Karpas-422 (cell line): ENCODE results near the gene DLEC1. TPM values are rescaled to one million over a fixed set of nuclear protein-coding genes. Genes with fewer than 3 reads are reported as not detected.

Experiments
- DNase-seq: peaks from one replicate; pipeline ENCODE4 v3.0.0-alpha.2; 2015
- H2AFZ ChIP-seq: fragments of 200-600 bp; sonication (generic); 2 replicates; pipeline ENCODE4 v1.6.1; 2014; ENCODE audit warnings: antibody characterized with exemption, low read length, mixed read lengths
- H3K27ac ChIP-seq: fragments of 200-600 bp; sonication (generic); 2 replicates; pipeline ENCODE4 v1.5.1; 2014; ENCODE audit warnings: mild to moderate bottlenecking, low read length, moderate library complexity
- H3K27me3 ChIP-seq: fragments of 200-600 bp; sonication (generic); 2 replicates; pipeline ENCODE4 v1.6.1; 2014; ENCODE audit warnings: low read length, mixed read lengths
- H3K36me3 ChIP-seq: fragments of 200-600 bp; sonication (generic); 2 replicates; pipeline ENCODE4 v1.6.1; 2014; ENCODE audit warnings: low read length, mixed read lengths; ENCODE audit not compliant: insufficient read depth
- H3K4me1 ChIP-seq: fragments of 200-600 bp; sonication (generic); 2 replicates; pipeline ENCODE4 v1.6.1; 2014; ENCODE audit warnings: mild to moderate bottlenecking, low read length, mixed read lengths
- H3K4me2 ChIP-seq: fragments of 200-600 bp; sonication (generic); 2 replicates; pipeline ENCODE4 v1.6.1; 2014; ENCODE audit warnings: low read length, low read depth, mild to moderate bottlenecking; ENCODE audit not compliant: poor library complexity, severe bottlenecking
- H3K4me3 ChIP-seq: fragments of 200-600 bp; sonication (generic); 2 replicates; pipeline ENCODE4 v1.5.1; 2014; ENCODE audit warnings: mild to moderate bottlenecking, antibody characterized with exemption, low read length, mixed read lengths
- H3K79me2 ChIP-seq: fragments of 200-600 bp; sonication (generic); 2 replicates; pipeline ENCODE4 v1.6.1; 2014; ENCODE audit warnings: mild to moderate bottlenecking, low read length, mixed read lengths
- H3K9ac ChIP-seq: fragments of 200-600 bp; sonication (generic); 2 replicates; pipeline ENCODE4 v1.6.0; 2014; ENCODE audit warnings: low read length
- H3K9me2 ChIP-seq: fragments of 200-600 bp; sonication (generic), shearing (Covaris generic); replicated peaks from 2 replicates; pipeline ENCODE4 v1.6.0; 2014; ENCODE audit warnings: mild to moderate bottlenecking, low read length, moderate library complexity; ENCODE audit not compliant: insufficient read depth
- H3K9me3 ChIP-seq: fragments of 300-700, 200-600 bp; sonication (generic); 2 replicates; pipeline ENCODE4 v1.6.1; 2014; ENCODE audit warnings: low read length, mixed read lengths
- H4K20me1 ChIP-seq: fragments of 200-600 bp; sonication (generic); 2 replicates; pipeline ENCODE4 v1.6.1; 2014; ENCODE audit warnings: mild to moderate bottlenecking, antibody characterized with exemption, low read length, low read depth; ENCODE audit not compliant: insufficient read depth
- total RNA-seq: library from RNA; depleted of rRNA; stranded (reverse); fragments of >200 nt; shearing (Covaris generic); gene quantifications from 2 replicates; pipeline ENCODE4 v1.2.3, GENCODE V29; 2014; ENCODE audit warnings: low replicate concordance

Gene DLEC1
- total RNA-seq, 1 experiment from 2014 or later, result not detected

DNA sequence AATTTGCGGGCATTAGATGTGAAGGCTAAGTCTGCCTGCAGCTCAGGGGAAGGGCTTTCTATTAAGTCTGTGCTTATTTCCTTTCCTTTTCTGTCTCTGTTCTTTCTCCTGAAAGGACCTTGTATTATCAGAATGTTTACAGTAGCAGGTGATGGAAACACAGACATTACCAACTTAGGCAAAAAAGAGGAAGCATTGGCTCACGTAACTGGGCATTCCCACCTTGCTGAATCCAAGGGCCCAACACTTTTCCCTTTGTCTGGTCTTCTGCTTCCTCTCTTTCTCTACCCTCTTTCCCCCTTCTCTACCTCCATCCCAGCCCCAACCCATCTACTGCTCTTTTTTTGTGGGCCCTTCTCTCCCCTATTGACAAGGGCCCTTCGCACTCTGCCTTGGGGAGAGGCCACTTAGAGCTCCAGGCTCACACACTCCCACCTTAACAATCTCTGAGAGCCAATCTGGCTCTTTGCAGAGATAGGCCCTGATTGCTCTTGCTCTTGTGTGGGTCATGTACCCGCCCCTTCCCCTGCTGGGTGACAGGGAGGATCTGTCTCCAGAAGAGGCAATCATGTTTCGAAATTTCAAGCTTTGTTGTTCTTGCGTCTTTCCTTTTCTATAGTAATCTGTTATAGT, 62.9 kb downstream of the DLEC1 start:
- Histone ChIP-seq H4K20me1 (no peaks in the 10 kb centered on the region), H3K36me3 (no peaks in the 10 kb centered on the region), H3K9me3 (0 out of 2 replicates have a peak, but pooled peaks cover 2% of the 10 kb centered on the region), H3K27ac (no peak overlapping the region), H2AFZ (no peak overlapping the region), H3K9me2 (no peaks in the 10 kb centered on the region), H3K4me1 (peaks cover 7% of the 10 kb centered on the region), H3K9ac (no peak overlapping the region), H3K4me2 (no peak overlapping the region), H3K79me2 (no peaks in the 10 kb centered on the region), H3K27me3 (no peaks in the 10 kb centered on the region), H3K4me3 (no peak overlapping the region)
- no peak for DNase-seq

DNA sequence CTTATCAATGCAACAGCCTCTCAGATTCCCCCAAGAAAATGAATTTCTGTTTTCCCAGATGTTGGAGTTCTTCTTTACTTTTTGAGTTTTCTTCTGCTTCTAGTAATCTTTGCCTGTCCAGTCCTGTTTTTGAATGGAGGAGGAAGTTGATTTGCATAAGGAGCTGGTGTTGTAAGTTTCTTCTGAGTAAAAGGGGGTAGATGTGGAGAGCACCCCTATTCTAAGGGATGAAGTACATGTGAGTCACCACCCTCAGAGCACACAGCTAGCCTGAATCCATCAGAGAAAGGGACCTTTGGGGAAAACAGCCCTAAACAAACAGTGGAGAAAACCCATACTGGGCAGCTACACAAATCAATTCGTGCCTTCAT, 63.4 kb downstream of the DLEC1 start:
- no peak overlapping the region for H3K9ac ChIP-seq
- no peak overlapping the region for H3K4me3 ChIP-seq
- H3K27me3 ChIP-seq, result no peaks in the 10 kb centered on the region
- no peaks in the 10 kb centered on the region for H3K9me2 ChIP-seq
- H3K27ac ChIP-seq, result no peak overlapping the region
- H3K36me3 ChIP-seq, result no peaks in the 10 kb centered on the region
- no peak for DNase-seq
- no peaks in the 10 kb centered on the region for H4K20me1 ChIP-seq
- H2AFZ ChIP-seq, result no peak overlapping the region
- no peak overlapping the region for H3K4me2 ChIP-seq
- 0 out of 2 replicates have a peak, but pooled peaks cover 2% of the 10 kb centered on the region for H3K9me3 ChIP-seq
- peaks cover 7% of the 10 kb centered on the region for H3K4me1 ChIP-seq
- no peaks in the 10 kb centered on the region for H3K79me2 ChIP-seq

DNA sequence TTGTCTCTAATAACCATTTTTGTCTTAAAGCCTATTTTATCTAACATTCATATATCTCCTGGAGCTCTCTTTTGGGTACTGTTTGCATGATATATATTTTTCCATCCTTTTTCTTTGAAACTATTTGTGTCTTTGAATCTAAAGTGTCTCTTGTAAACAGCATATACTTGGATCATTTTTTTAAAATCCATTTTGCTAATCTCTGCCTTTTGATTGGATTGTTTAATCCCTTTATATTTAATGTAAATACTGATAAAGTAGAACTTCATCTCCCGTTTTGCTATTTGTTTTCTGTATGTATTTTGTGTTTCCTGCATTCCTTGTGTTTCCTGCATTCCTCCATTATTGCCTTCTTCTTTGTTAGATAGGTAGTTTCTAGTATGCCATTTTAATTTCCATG, 66.5 kb downstream of the DLEC1 start:
- no peak overlapping the region for H2AFZ ChIP-seq
- no peaks in the 10 kb centered on the region for H4K20me1 ChIP-seq
- no peak overlapping the region for H3K9ac ChIP-seq
- no peaks in the 10 kb centered on the region for H3K79me2 ChIP-seq
- no peak overlapping the region for H3K27ac ChIP-seq
- H3K36me3 ChIP-seq, result no peaks in the 10 kb centered on the region
- H3K4me2 ChIP-seq, result no peak overlapping the region
- DNase-seq, result no peak
- no peaks in the 10 kb centered on the region for H3K9me2 ChIP-seq
- no peak overlapping the region for H3K4me3 ChIP-seq
- H3K27me3 ChIP-seq, result no peaks in the 10 kb centered on the region
- 0 out of 2 replicates have a peak, but pooled peaks cover 2% of the 10 kb centered on the region for H3K9me3 ChIP-seq
- H3K4me1 ChIP-seq, result peaks cover 7% of the 10 kb centered on the region

DNA sequence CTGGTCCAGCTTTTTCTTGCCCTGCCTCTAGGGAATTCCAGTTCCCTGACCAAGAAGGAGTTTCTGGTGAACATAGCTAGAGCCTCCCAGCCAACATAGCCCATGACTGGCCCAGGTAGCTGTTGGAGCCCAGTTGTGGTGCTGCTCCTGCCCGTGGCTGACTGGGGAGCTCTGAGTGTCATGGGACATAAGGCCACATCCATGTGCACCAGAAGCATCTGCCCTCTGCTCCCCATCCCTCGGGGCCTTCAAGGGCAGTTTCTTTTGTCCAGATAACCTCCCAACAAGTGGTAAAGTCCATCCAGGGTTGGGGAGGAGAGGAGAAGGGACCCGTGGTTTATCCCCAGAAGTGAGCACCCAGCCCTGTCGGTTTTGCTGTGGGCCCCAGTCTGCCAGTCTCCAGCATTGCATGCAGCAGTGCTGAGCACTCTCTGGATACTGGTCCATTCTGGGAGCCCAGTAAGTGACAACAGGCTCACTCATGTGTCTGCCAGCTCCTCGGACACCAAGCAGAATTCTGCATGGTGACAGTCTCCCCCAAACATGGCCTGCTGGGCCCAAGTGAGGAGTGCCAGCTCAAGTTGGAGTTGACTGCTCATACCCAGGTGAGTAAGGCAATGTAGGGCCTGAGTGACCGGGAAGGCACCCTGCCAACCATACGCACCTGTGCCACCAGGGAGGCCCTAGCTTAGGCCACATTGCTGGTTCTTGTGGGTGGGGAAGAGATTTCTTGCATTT, 69.1 kb downstream of the DLEC1 start:
- no peaks in the 10 kb centered on the region for H4K20me1 ChIP-seq
- no peak for DNase-seq
- no peaks in the 10 kb centered on the region for H3K79me2 ChIP-seq
- H2AFZ ChIP-seq, result no peak overlapping the region
- no peaks in the 10 kb centered on the region for H3K9me2 ChIP-seq
- H3K27me3 ChIP-seq, result no peaks in the 10 kb centered on the region
- H3K9me3 ChIP-seq, result 0 out of 2 replicates have a peak, but pooled peaks cover 2% of the 10 kb centered on the region
- H3K4me3 ChIP-seq, result no peak overlapping the region
- H3K36me3 ChIP-seq, result no peaks in the 10 kb centered on the region
- no peak overlapping the region for H3K4me2 ChIP-seq
- no peak overlapping the region for H3K9ac ChIP-seq
- H3K27ac ChIP-seq, result no peak overlapping the region
- no peaks in the 10 kb centered on the region for H3K4me1 ChIP-seq

DNA sequence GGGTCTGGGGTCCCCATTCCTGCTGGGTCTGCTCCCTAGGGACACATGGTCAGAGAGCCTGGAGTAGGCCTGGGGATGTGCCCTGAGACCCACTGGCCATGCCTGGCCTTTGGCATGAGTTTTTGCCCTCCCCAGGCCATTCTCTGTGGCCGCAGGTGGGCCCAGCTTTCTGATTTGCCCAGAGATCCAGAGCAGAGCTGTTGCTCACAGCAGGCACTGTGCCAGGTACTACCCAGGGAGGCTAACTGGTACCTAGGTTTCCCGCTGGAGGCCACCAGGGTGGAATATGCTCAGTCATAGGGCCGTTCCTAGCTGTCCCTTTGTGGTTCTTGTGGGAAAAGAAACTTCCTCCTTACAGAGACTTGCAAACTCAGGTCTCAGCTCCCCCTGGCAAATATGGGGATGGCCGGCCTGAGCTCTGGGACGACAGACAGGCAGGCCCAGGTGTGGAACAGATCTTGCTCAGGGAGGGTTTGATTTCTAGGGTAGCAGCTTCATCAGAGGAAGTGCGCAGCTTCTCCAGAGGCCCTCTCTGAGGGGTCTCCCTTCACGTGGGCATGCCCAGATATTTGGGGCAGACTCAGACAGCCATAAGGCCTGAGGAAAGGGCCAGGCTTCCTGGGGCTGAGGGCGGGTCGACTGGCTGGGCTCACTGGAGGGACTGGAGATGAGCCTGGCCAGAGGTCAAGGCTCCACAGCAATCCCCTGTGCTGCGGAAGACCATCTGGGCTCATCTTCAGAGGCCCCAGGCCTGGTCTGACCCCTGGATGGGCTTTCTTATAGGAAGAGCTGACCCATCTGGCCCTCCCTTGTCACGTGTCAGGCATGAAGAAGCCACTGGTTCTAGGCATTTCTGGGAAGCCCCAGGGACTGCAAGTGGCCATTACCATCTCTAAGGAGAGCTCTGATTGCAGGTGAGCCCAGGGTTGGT, 69.9 kb downstream of the DLEC1 start:
- Histone ChIP-seq H4K20me1 (no peaks in the 10 kb centered on the region), H3K27me3 (no peaks in the 10 kb centered on the region), H3K9ac (no peak overlapping the region), H3K27ac (no peak overlapping the region), H3K9me2 (no peaks in the 10 kb centered on the region), H3K79me2 (no peaks in the 10 kb centered on the region), H2AFZ (no peak overlapping the region), H3K4me2 (no peak overlapping the region), H3K36me3 (no peaks in the 10 kb centered on the region), H3K4me1 (no peaks in the 10 kb centered on the region), H3K4me3 (no peak overlapping the region), H3K9me3 (0 out of 2 replicates have a peak, but pooled peaks cover 2% of the 10 kb centered on the region)
- DNase-seq, result no peak

DNA sequence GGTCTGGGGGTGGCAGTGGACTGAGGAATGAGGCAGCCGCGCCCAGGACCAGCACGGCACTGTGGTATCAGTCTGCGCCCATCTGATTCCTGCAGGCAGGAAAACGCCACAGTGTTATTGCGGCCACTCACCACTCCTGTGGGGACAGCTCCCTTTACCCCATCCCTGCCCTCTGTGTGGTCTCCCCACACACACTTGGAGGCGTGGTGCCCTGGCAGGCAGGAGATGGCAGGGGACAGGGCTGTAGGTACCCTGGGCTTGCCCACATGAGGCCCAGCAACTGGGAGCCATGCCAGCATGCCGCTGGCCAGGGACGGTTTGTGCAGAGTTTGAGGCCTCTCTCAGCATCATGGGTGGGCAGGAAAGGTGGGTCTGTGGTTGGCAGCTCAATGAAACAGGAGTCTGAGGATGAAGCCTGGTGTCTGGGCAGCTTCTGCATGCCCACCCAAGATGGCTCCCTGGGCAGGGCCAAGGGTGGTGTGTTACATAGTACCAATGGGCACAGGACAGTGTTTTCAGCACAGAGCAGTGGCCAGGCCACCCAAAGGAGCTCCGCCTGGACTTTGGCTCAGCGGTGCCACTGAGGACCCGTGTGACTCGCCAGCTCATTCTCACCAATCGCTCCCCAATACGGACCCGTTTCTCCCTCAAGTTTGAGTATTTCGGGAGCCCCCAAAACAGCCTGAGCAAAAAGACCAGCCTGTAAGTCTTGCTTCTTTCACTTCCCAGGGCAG, 70.7 kb downstream of the DLEC1 start:
- Histone ChIP-seq H3K79me2 (no peaks in the 10 kb centered on the region), H2AFZ (no peak overlapping the region), H3K9me3 (0 out of 2 replicates have a peak, but pooled peaks cover 2% of the 10 kb centered on the region), H4K20me1 (no peaks in the 10 kb centered on the region), H3K4me2 (no peak overlapping the region), H3K9ac (no peak overlapping the region), H3K4me3 (no peak overlapping the region), H3K9me2 (no peaks in the 10 kb centered on the region), H3K27me3 (no peaks in the 10 kb centered on the region), H3K4me1 (no peaks in the 10 kb centered on the region), H3K36me3 (no peaks in the 10 kb centered on the region), H3K27ac (no peak overlapping the region)
- DNase-seq, result no peak

DNA sequence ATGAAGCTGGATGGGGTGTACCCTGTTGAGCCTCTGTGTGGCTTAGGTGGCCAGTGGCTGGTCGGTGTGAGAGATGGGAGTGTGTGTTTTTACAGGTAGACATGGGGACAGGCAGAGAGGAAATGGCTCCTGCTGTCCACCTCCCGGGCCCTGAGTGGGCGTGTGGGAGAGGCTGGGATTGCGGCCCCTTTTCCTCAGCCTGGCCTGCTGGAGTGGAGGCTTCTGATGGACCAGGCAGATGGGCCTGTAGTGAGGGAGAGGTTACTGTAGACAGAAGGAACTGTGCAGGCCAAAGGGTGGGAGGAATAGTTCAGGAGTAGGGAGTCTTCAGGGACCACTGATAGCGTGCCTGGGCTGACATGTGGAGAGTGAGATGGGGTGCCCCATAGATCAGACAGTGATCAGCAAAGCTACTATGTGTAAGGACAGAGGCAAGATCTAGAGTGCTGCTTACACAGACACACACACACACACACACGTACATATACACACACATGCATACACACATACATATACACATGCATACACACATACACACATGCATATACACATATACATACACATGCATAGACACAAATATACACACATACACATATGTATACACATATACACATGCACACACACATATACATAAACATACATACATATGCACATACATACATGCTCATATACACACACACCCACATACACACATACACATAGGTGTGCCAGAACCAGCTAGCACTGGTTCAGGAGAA, 71.5 kb downstream of the DLEC1 start:
- no peak overlapping the region for H3K9ac ChIP-seq
- H3K27me3 ChIP-seq, result no peaks in the 10 kb centered on the region
- H3K9me3 ChIP-seq, result 0 out of 2 replicates have a peak, but pooled peaks cover 2% of the 10 kb centered on the region
- no peak overlapping the region for H2AFZ ChIP-seq
- no peaks in the 10 kb centered on the region for H3K4me1 ChIP-seq
- no peaks in the 10 kb centered on the region for H3K79me2 ChIP-seq
- H4K20me1 ChIP-seq, result no peaks in the 10 kb centered on the region
- no peak overlapping the region for H3K27ac ChIP-seq
- H3K9me2 ChIP-seq, result no peaks in the 10 kb centered on the region
- DNase-seq, result no peak
- H3K4me2 ChIP-seq, result no peak overlapping the region
- no peaks in the 10 kb centered on the region for H3K36me3 ChIP-seq
- no peak overlapping the region for H3K4me3 ChIP-seq
